Neural progenitor cell (in vitro differentiated cells): ENCODE results near the gene TTC3. TPM values are rescaled to one million over a fixed set of nuclear protein-coding genes. Genes with fewer than 3 reads are reported as not detected.
A peak's percentile ranks its signal among the peaks of the same experiment; 100 is the strongest.

Source experiments
- DNase-seq: peaks from one replicate; pipeline ENCODE4 v3.0.0-alpha.2; 2016; ENCODE audit warnings: low spot score
- H2AFZ ChIP-seq: fragments of 200-600 bp; sonication (generic); replicated peaks from 2 replicates; pipeline ENCODE4 v1.6.1; 2016; ENCODE audit warnings: antibody characterized with exemption
- H3F3A ChIP-seq: fragments of 200-600 bp; sonication (generic); 2 replicates; pipeline ENCODE4 v1.6.1; 2016; ENCODE audit warnings: antibody characterized with exemption, low read depth
- H3K27ac ChIP-seq: fragments of 200-600 bp; sonication (generic); 2 replicates; pipeline ENCODE4 v1.5.1; 2016; ENCODE audit warnings: mild to moderate bottlenecking
- H3K27me3 ChIP-seq: fragments of 200-600 bp; sonication (generic); 2 replicates; pipeline ENCODE4 v1.6.1; 2016; ENCODE audit warnings: mild to moderate bottlenecking, moderate library complexity
- H3K36me3 ChIP-seq: fragments of 200-600 bp; sonication (generic); 2 replicates; pipeline ENCODE4 v1.5.1; 2016
- H3K4me1 ChIP-seq: fragments of 200-600 bp; sonication (generic); 2 replicates; pipeline ENCODE4 v1.6.1; 2016; ENCODE audit warnings: mixed run types
- H3K4me2 ChIP-seq: fragments of 200-600 bp; sonication (generic); 2 replicates; pipeline ENCODE4 v1.6.1; 2016
- H3K4me3 ChIP-seq: fragments of 200-600 bp; sonication (generic); 2 replicates; pipeline ENCODE4 v1.5.1; 2016
- H3K79me2 ChIP-seq: fragments of 200-600 bp; sonication (generic); 2 replicates; pipeline ENCODE4 v1.6.1; 2016; ENCODE audit warnings: low read depth
- H3K9ac ChIP-seq: fragments of 200-600 bp; sonication (generic); 2 replicates; pipeline ENCODE4 v1.6.1; 2016
- H3K9me3 ChIP-seq: fragments of 200-600 bp; sonication (generic); 2 replicates; pipeline ENCODE4 v1.5.1; 2016; ENCODE audit warnings: low read depth
- H4K20me1 ChIP-seq: fragments of 200-600 bp; sonication (generic); 2 replicates; pipeline ENCODE4 v1.6.1; 2016; ENCODE audit warnings: low read depth
- H3K27ac Mint-ChIP-seq: 3 replicates; pipeline ENCODE4 v1.8.0; 2021; ENCODE audit warnings: mixed read lengths
- H3K27me3 Mint-ChIP-seq: 2 replicates; pipeline ENCODE4 v1.8.0; 2022; ENCODE audit warnings: low read depth, mild to moderate bottlenecking, inconsistent platforms, moderate library complexity, mixed read lengths; ENCODE audit not compliant: insufficient read depth
- H3K36me3 Mint-ChIP-seq: 3 replicates; pipeline ENCODE4 v1.8.0; 2021; ENCODE audit warnings: mixed read lengths
- H3K4me1 Mint-ChIP-seq: 3 replicates; pipeline ENCODE4 v1.8.0; 2021; ENCODE audit warnings: mixed read lengths
- H3K4me3 Mint-ChIP-seq: 3 replicates; pipeline ENCODE4 v1.8.0; 2021; ENCODE audit warnings: mild to moderate bottlenecking, moderate library complexity, mixed read lengths
- H3K9me3 Mint-ChIP-seq: 3 replicates; pipeline ENCODE4 v1.8.0; 2020; ENCODE audit warnings: mixed read lengths
- EZH2 ChIP-seq: fragments of 200-600 bp; sonication (generic); IDR thresholded peaks from 2 replicates; pipeline ENCODE4 v1.6.1; 2017; ENCODE audit warnings: antibody characterized with exemption, mild to moderate bottlenecking, moderate library complexity
- EZH2phosphoT487 ChIP-seq: fragments of 200-600 bp; sonication (generic); IDR thresholded peaks from 2 replicates; pipeline ENCODE4 v1.6.1; 2017; ENCODE audit warnings: antibody characterized with exemption
- total RNA-seq: library from RNA; depleted of rRNA; stranded (reverse); fragments of >200 nt; gene quantifications from 2 replicates; pipeline ENCODE4 v1.2.3, GENCODE V29; 2015; ENCODE audit warnings: low replicate concordance
- TF ChIP-seq, protein P1 (sequence below): fragments of 200-600 bp; sonication (generic); IDR thresholded peaks from 2 replicates; pipeline ENCODE4 v1.5.1; 2017; ENCODE audit warnings: antibody characterized with exemption, mild to moderate bottlenecking

Gene TTC3
- total RNA-seq, 1 donor from 2014 or later: 135 TPM

DNA sequence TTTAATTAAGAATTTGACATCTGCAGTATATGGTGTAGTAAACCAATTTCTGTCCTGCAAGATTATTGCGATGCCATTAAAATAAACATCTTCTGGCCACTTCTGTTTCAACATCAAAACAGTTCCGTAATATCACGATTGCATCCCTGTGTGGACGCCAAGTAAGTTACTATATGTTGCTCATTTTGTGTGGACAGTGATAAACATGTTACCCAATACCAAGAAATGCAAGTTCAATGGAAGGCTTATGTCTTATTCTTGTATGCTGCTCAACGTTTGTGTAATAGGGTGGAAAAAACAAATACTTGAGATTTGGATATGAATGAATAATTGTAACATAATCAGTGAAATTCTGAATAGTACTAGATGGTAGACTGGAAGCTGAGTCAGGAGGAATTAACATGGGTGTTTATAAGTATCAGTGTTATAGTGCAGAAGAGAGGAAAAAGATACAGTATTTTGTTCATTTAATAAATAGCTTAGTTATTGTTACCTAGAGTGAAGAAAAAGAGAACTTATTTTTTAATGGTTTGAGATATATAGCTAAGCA, 15.2 kb downstream of the TTC3 start:
- H3K27me3 Mint-ChIP-seq: no peaks in the 10 kb centered on the region
- no peaks in the 10 kb centered on the region for H3K9me3 ChIP-seq
- peaks cover 10% of the 10 kb centered on the region for H3K79me2 ChIP-seq
- no peaks in the 10 kb centered on the region for H3K36me3 ChIP-seq
- DNase-seq: no peak
- no peak overlapping the region for H3K27ac Mint-ChIP-seq
- H3K9me3 Mint-ChIP-seq: peaks cover 2% of the 10 kb centered on the region
- TF ChIP-seq, protein P1, sequence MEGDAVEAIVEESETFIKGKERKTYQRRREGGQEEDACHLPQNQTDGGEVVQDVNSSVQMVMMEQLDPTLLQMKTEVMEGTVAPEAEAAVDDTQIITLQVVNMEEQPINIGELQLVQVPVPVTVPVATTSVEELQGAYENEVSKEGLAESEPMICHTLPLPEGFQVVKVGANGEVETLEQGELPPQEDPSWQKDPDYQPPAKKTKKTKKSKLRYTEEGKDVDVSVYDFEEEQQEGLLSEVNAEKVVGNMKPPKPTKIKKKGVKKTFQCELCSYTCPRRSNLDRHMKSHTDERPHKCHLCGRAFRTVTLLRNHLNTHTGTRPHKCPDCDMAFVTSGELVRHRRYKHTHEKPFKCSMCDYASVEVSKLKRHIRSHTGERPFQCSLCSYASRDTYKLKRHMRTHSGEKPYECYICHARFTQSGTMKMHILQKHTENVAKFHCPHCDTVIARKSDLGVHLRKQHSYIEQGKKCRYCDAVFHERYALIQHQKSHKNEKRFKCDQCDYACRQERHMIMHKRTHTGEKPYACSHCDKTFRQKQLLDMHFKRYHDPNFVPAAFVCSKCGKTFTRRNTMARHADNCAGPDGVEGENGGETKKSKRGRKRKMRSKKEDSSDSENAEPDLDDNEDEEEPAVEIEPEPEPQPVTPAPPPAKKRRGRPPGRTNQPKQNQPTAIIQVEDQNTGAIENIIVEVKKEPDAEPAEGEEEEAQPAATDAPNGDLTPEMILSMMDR: no peak
- TF ChIP-seq EZH2 (no peak), EZH2phosphoT487 (no peak)
- H4K20me1 ChIP-seq: peaks cover 57% of the 10 kb centered on the region
- H3K9ac ChIP-seq: no peak overlapping the region
- peaks cover 6% of the 10 kb centered on the region for H3F3A ChIP-seq
- H3K4me3 ChIP-seq: no peak overlapping the region
- H3K4me1 Mint-ChIP-seq: no peaks in the 10 kb centered on the region
- peaks cover 28% of the 10 kb centered on the region for H3K36me3 Mint-ChIP-seq
- no peaks in the 10 kb centered on the region for H3K27me3 ChIP-seq
- no peak overlapping the region for H2AFZ ChIP-seq
- H3K4me2 ChIP-seq: no peak overlapping the region
- no peaks in the 10 kb centered on the region for H3K4me1 ChIP-seq
- no peak overlapping the region for H3K27ac ChIP-seq
- H3K4me3 Mint-ChIP-seq: no peak overlapping the region

- Histone ChIP-seq H3K9ac (no peak overlapping the region), H3K27me3 (peaks cover 51% of the 10 kb centered on the region), H3K4me1 (peaks cover 16% of the 10 kb centered on the region), H3F3A (peaks cover 24% of the 10 kb centered on the region), H2AFZ (no peak overlapping the region), H4K20me1 (peaks cover 61% of the 10 kb centered on the region), H3K4me2 (no peak overlapping the region), H3K9me3 (no peaks in the 10 kb centered on the region), H3K79me2 (no peaks in the 10 kb centered on the region), H3K27ac (no peak overlapping the region), H3K36me3 (peaks cover 16% of the 10 kb centered on the region), H3K4me3 (no peak overlapping the region)
- Mint-ChIP-seq H3K4me3 (no peak overlapping the region), H3K27ac (no peak overlapping the region), H3K9me3 (no peaks in the 10 kb centered on the region), H3K27me3 (no peaks in the 10 kb centered on the region), H3K36me3 (peaks cover 36% of the 10 kb centered on the region), H3K4me1 (peaks cover 7% of the 10 kb centered on the region)
- no peak for TF ChIP-seq EZH2phosphoT487
- TF ChIP-seq EZH2: no peak
- TF ChIP-seq, protein P1: no peak
- no peak for DNase-seq
These were observed 20.9 kb downstream of the TTC3 start for GRCh38 chr21:37093977-37094376.

- no peak overlapping the region for H3K9ac ChIP-seq
- peaks cover 16% of the 10 kb centered on the region for H3K36me3 ChIP-seq
- no peak overlapping the region for H3K27ac Mint-ChIP-seq
- H3K4me1 Mint-ChIP-seq: peaks cover 7% of the 10 kb centered on the region
- H3K27me3 ChIP-seq: peaks cover 51% of the 10 kb centered on the region
- H3K4me3 Mint-ChIP-seq: no peak overlapping the region
- H3K4me2 ChIP-seq: peak overlapping the region; percentile 25
- H3K79me2 ChIP-seq: no peaks in the 10 kb centered on the region
- no peaks in the 10 kb centered on the region for H3K9me3 ChIP-seq
- peaks cover 16% of the 10 kb centered on the region for H3K4me1 ChIP-seq
- no peak overlapping the region for H2AFZ ChIP-seq
- no peaks in the 10 kb centered on the region for H3K9me3 Mint-ChIP-seq
- peaks cover 42% of the 10 kb centered on the region for H3K36me3 Mint-ChIP-seq
- H3K27me3 Mint-ChIP-seq: no peaks in the 10 kb centered on the region
- H3K27ac ChIP-seq: no peak overlapping the region
- peaks cover 57% of the 10 kb centered on the region for H4K20me1 ChIP-seq
- TF ChIP-seq EZH2phosphoT487 (peak; percentile 93), EZH2 (no peak)
- DNase-seq: peak; percentile 50
- H3K4me3 ChIP-seq: no peak overlapping the region
- peaks cover 24% of the 10 kb centered on the region for H3F3A ChIP-seq
These were observed 22.8 kb downstream of the TTC3 start for GRCh38 chr21:37095821-37096220.

DNA sequence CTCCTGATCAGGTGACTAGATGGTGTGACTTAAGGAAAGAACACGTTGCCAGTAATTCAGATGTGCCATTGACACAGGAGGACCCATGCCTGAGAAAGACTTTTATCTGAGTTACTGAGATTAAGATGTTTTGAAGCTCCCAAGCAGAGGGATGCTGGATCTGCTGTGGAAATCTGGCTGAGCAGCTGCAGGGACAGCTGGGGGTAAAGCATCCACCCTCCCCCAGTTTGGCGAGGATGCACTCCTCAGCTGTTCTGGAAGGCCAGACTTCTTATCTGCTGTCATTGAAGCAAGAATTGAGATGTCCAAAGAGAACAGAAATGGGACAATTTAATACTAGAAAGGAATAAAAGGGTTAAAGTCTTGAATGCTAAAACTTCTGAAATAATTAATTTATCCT, 25.7 kb downstream of the TTC3 start:
- Mint-ChIP-seq H3K27ac (no peak overlapping the region), H3K36me3 (peaks cover 47% of the 10 kb centered on the region), H3K4me1 (peaks cover 7% of the 10 kb centered on the region), H3K4me3 (no peak overlapping the region), H3K9me3 (peaks cover 6% of the 10 kb centered on the region), H3K27me3 (no peaks in the 10 kb centered on the region)
- no peak overlapping the region for H2AFZ ChIP-seq
- no peak overlapping the region for H3K4me3 ChIP-seq
- no peak for DNase-seq
- H3K27ac ChIP-seq: no peak overlapping the region
- no peaks in the 10 kb centered on the region for H3K9me3 ChIP-seq
- H3K9ac ChIP-seq: no peak overlapping the region
- peaks cover 18% of the 10 kb centered on the region for H3F3A ChIP-seq
- peaks cover 48% of the 10 kb centered on the region for H4K20me1 ChIP-seq
- H3K27me3 ChIP-seq: peaks cover 47% of the 10 kb centered on the region
- H3K36me3 ChIP-seq: peaks cover 16% of the 10 kb centered on the region
- H3K4me1 ChIP-seq: peaks cover 16% of the 10 kb centered on the region
- no peak overlapping the region for H3K4me2 ChIP-seq
- no peak for TF ChIP-seq EZH2phosphoT487
- TF ChIP-seq EZH2: no peak
- TF ChIP-seq, protein P1: no peak
- H3K79me2 ChIP-seq: no peaks in the 10 kb centered on the region
